Stimulated activated CD4-positive, alpha-beta T cell treated with anti-CD3 and anti-CD28 coated beads, Interleukin-4, amount 100 ng/mL, for 1 hour (primary cell): ENCODE results near the gene TMTC1.

Experiments used
- DNase-seq: peaks from one replicate; pipeline ENCODE4 v3.0.0-alpha.2; 2020

Gene TMTC1

DNA sequence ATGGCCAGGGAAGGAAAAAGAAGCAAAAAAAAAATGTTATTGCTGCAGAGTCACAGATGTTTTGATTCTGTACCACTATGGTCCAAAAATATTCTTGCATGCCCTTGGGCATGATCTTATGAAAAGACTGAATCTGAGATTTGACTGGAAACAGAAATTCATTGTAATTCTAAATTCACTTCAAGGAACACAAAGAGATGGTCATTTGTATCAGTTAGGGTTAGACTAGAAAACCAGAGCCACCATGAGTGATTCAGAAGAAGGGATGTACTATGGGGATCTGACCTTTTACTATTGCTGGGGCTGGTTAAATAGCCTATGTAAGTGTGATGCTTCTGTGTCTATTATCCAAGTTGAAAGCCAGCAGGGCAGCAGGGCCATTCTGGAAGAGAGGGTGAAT is 5.2 kb downstream of the TMTC1 start:
- DNase-seq: no peak

DNA sequence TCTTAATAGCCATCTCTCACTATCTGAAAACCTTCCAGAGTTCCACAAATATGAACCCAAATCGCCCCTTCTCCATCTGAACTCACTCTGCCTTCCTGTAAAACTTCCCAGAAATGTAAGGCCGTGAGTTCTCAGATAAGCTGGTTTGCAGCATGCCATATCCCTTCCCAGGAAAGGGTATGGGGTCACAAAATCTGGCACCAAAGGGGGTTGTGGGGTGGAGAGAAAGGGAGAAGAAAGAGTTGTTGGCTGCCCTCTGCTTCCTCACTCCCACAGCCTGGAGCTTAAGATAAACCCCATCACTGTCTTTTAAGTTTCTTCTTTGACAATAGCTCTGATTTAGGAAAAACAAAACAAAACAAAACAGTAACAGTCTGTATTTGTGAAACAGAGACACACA is 10.7 kb downstream of the TMTC1 start:
- DNase-seq: no peak

GRCh38 chr12:29771786-29772185 is 12.0 kb downstream of the TMTC1 start:
- DNase-seq: no peak

- DNase-seq: no peak
Measured at GRCh38 chr12:29771165-29771564, 12.6 kb downstream of the TMTC1 start.

- no peak for DNase-seq
Measured at GRCh38 chr12:29769162-29769858, 14.4 kb downstream of the TMTC1 start.

DNA sequence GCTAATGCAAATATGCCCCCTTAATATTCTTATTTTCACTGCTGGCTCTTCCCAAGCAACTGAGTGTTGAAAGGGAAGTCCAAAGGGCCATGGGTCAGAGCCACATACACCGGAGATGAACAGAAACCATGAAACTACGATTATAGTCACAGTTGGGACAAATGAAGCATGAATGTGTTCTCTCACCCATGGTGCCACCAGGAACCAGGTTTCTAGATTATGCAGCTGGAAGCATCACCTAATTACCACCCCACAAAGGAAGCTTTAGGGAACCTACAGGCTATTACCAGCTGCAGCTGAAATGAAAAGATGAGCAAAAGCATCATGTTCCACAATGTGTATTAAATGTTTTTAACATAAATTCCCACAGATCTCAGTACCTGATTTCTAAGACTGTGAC is 15.4 kb downstream of the TMTC1 start:
- no peak for DNase-seq

- DNase-seq: no peak
Measured at GRCh38 chr12:29763301-29763683, 20.4 kb downstream of the TMTC1 start.

DNA sequence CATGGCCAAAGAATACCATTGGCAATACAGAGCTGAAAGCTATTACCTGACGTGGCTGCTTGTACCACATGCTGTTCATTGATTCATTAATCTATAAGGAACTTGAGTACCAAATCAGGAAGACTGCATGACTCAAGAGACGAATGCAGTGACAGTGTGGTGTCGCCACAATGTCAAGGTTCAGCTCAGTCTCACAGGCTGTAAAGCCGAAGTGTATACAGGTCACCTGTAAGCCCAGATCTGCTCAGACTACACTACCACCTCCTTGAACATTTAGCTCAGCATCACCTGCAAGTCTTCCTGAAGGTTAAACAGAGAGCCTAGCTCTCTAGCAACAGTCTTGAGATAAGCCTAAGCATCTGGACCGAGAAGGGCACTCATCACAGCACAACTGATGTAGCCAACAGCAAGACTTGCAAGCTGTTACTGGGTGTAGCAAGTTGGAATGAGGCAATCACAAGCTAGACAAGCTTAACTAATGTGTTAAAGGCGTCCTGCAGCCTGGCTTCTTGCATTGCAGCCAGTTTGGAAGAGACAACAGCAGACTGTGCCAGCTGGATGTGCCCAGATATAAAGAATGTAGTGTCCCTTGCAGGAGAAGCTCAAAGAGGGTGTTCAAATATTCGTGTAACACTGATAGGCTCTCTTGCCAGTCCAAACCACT is 21.0 kb downstream of the TMTC1 start:
- no peak for DNase-seq

GRCh38 chr12:29759950-29760349 is 23.8 kb downstream of the TMTC1 start:
- DNase-seq: no peak

- DNase-seq: no peak
Measured at GRCh38 chr12:29756741-29757390, 26.9 kb downstream of the TMTC1 start.

DNA sequence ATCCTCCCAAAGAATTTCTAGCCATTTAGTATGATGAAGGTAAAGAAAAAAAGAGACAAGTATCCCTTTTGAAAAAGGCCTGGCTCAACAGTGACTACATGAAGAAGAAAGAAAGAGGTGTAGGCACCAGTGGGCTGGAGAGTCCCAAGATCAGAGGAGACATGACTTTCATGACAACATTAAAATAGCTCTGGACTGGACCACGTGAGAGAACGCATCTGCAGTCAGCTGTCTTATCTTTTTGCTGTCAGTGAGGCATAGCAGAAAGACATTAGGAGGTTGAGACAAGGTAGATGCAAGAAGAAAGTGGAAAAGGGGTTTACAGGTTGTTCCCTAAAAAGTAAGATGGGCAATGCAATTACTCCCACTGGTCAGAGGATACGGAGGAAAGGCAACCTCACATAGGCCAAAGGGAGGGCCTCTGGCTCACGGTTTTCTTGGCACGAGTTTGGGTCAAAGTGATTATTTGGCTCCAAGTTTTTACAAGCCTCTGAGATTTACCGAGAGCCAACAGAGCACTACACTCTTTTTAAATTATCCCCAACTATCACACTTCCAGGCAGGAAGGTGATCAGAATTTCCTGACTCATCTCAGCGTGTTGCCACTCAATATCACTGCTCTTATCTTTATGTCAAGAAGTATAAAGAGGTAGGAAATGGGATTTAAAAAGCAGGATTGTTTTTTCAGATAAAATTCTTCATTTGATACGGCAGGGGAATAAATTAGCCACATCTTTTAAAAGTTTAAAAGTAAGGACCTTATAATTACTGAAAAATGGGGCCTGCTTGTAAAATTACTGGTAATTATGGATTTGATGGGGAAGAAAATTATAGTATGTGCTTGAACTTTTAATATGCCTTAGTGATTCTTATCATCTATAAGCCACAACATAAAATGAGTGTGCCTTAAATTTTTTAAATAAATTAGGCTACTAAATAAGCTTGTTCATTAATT is 29.2 kb downstream of the TMTC1 start:
- no peak for DNase-seq

- no peak for DNase-seq
Measured at GRCh38 chr12:29752121-29752520, 31.6 kb downstream of the TMTC1 start.

GRCh38 chr12:29751676-29752075 is 32.1 kb downstream of the TMTC1 start:
- DNase-seq: no peak

DNA sequence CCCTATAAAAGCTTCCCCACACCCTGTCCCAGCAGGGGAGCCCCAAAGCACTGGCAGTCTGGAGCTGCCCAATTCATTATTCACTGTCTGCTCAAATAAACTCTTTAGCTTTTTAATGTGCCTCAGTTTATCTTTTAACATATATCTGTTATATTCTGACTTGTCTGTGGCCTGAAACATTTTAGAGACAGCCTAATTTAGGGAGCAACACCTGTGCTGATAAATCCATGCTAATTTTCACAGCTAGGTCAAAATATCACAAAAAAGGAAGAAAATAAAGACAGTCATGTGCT is 32.9 kb downstream of the TMTC1 start:
- DNase-seq: no peak

DNA sequence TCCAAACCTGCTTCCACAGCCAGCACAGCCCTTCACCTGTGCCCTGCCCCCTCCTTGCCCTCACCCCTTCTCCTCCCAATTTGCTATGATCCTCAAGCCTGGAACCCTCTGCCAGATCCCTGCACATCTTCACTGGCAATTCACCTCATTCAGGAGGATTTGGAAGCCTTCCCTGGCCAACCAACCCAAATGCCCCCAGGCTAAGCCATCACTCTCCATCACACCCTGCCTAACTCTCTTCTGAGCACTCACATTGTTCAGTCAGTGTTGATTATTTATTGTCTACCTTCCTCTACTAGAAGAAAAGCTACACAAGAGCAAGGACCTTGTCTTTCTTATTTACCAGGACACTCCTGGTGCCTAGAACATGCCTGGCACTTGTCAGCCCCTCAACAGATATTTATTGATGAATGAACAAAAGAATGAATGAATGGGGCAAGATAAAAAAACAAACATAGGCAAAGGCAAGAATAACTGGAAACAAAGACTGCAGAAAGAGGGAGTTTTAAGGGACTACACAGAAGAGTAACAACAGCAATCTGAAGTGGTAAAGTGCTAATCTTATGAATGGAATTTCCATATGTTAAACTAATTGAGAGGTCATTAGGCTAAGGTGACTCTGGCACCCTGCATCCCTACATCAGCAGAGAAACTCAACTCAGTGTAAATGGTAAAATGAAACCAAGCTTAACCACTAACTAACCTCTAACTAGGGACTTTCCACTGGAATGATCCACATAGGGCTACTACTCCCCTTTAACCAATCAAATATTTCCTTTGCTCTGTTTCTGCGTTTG is 33.4 kb downstream of the TMTC1 start:
- DNase-seq: no peak

DNA sequence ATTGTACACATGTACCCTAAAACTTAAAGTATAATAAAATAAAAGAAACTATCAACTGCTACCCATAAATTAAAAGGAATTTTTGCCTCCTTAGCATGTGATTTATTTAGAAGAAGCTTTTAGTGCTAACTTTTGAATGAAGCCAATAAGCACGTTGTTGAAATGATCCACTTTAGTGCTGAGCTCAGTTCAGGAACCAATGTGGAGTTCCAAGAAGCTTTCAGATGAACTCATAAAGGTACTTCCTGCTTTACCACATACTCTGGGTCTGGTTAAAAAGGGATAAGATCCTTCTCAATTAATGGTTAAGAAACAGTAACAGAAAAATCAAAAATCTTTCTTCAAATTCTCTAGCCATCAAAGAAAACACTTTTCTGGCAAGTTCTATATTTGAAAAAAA is 39.4 kb downstream of the TMTC1 start:
- no peak for DNase-seq

DNA sequence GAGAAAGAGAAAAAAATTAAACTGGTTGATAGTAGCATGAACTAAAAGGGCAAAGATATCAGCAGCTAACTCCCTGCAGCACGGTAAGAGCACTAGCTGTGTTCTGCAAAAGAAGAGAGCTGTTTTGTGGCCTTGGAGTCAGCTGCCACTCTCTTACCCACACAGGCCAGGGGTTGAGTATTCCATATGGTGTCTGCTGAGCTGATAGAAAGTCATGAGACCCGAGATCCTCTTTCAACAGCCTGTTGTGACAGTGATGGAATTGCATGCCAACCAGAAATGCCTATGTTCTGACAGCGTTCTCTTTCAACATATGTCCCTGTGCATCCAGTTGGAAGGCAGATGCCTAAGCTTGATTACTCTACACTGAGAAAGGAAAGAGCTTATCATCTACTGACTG is 39.9 kb downstream of the TMTC1 start:
- no peak for DNase-seq

DNA sequence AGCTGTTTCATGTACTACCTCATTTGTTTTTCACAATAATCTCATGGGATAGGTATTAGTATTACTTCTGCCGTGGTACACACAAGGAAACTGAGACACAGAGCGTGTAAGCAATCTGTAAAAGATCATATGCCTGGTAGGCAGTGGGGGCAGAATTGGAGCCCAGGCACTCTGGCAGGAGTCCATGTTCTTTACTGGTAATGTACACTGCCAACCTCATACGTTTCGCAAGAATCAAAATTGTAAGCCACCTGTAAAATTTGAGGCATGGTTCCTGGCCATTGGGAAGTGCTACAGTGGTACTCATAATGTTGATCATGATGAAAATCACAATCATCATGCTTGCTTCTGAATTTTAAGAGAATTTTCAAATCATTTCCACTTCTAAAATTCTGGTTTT is 40.7 kb downstream of the TMTC1 start:
- DNase-seq: no peak

DNA sequence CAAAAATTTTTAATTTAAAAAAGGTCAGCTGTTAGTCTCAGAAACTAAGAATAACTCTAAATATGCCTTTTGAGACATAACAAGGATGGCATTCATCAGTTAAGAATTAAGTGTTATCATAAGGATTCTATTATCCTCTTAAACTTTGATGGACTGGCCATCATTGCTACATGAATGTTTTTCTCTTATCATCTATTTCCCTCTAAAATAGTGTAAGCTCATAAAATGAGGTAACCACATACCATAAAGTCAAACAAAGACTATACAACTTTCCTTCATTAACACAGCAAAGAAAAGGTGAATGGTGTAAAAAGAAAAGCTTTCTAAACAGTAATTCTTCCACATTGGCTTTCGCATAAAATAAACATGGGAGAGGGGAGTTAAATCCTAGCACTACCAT is 41.1 kb downstream of the TMTC1 start:
- no peak for DNase-seq

GRCh38 chr12:29741342-29742241 is 42.1 kb downstream of the TMTC1 start:
- no peak for DNase-seq

GRCh38 chr12:29739279-29739991 is 44.3 kb downstream of the TMTC1 start:
- DNase-seq: no peak
